Heart left ventricle (tissue), 16 donors: ENCODE measurements around the gene HTRA1. TPM values are rescaled to one million over a fixed set of nuclear protein-coding genes. Genes with fewer than 3 reads are reported as not detected.

Experiments
- ATAC-seq, 4 donors: fragments of 200-7000 bp; cut with Tn5 transposase; one replicate each; pipeline ENCODE4 v1.9.1; 2020 to 2022; ENCODE audit warnings: moderate library complexity in 4 of 4, mild to moderate bottlenecking in 3 of 4, moderate number of reproducible peaks in 1 of 4
- DNase-seq, 5 donors: peaks; one replicate each; pipeline ENCODE4 v3.0.0-alpha.2; 2020
- H3K27ac ChIP-seq, 12 donors: fragments of 200-600 bp; sonication (generic) in 4 of 12; one replicate each; pipeline versions ENCODE4 v1.5.0 to v1.8.0; 2016 to 2022; ENCODE audit warnings: mild to moderate bottlenecking in 2 of 12
- H3K27me3 ChIP-seq, 9 donors: fragments of 200-600 bp; sonication (generic) in 2 of 9; one replicate each; pipeline versions ENCODE4 v1.5.1 to v1.8.0; 2016 to 2022; ENCODE audit warnings: mild to moderate bottlenecking in 3 of 9
- H3K36me3 ChIP-seq, 9 donors: fragments of 200-600 bp; sonication (generic) in 2 of 9; one replicate each; pipeline versions ENCODE4 v1.5.0 to v1.8.0; 2018 to 2022; ENCODE audit warnings: mild to moderate bottlenecking in 2 of 9
- H3K4me1 ChIP-seq, 12 donors: fragments of 200-600 bp; sonication (generic) in 4 of 12; one replicate each; pipeline versions ENCODE4 v1.5.0 to v1.8.0; 2016 to 2022; ENCODE audit warnings: mild to moderate bottlenecking in 3 of 12
- H3K4me3 ChIP-seq, 12 donors: fragments of 200-600 bp; sonication (generic) in 4 of 12; one replicate each; pipeline versions ENCODE4 v1.5.0 to v1.8.0; 2017 to 2022; ENCODE audit warnings: mild to moderate bottlenecking in 9 of 12, moderate library complexity in 4 of 12
- H3K9me3 ChIP-seq, 12 donors: fragments of 200-600 bp; sonication (generic) in 4 of 12; one replicate each; pipeline versions ENCODE4 v1.5.0 to v1.8.0; 2016 to 2022; ENCODE audit warnings: mild to moderate bottlenecking in 1 of 12
- CTCF ChIP-seq, 12 donors: fragments of 200-600 bp; sonication (generic) in 4 of 12; IDR thresholded peaks; one replicate each; pipeline versions ENCODE4 v1.5.0 to v1.8.0; 2018 to 2022; ENCODE audit warnings: antibody characterized with exemption in 12 of 12, mild to moderate bottlenecking in 5 of 12
- POLR2A ChIP-seq, 2 donors: fragments of 450-650 bp; IDR thresholded peaks; one replicate each; pipeline ENCODE4 v1.6.1; 2017; ENCODE audit warnings: antibody characterized with exemption in 2 of 2, mild to moderate bottlenecking in 2 of 2, moderate library complexity in 2 of 2
- WGBS, 4 donors: extraction: QIAGEN DNeasy Blood & Tissue Kit in 2 of 4; methylation state at CpG; one replicate each; pipeline versions ENCODE4 v1.1.5 to v1.1.7; 2013 to 2018; 5-methylcytosine and 5-hydroxymethylcytosine counted together
- intact Hi-C, 10 donors: fragments of 100-400 bp; cut with DNase I; formaldehyde crosslinking; loops; one replicate each; pipeline versions ENCODE4 v1.11.1 to v1.14.2; 2022
- polyA plus RNA-seq, 2 donors: library from polyadenylated mRNA; stranded (reverse); fragments of 200-250 nt; gene quantifications; one replicate each; pipeline ENCODE4 v1.2.3, GENCODE V29; 2013
- total RNA-seq, 9 donors: library from RNA; depleted of rRNA in 2 of 9; stranded (reverse); fragments of >200 nt in 2 of 9; fragmentation: NEBNext Ultra II Directional in 3 of 9; extraction: Animal tissue kit (Norgen Biotek cat#: 25700) in 3 of 9; gene quantifications; one replicate each; pipeline versions ENCODE4 v1.1.0 to v1.2.4, GENCODE V29; 2016 to 2023
- donor health status: ischemic (EF 13 %, LVEDD 7.1; RV severe dilation, severe dysfunction).
- donor health status: healthy with polysubstance abuse.
- donor health status: DM: no; HTN: yes; CAD: no.
- donor health status: DM: no; HTN: no; CAD: no.
- donor health status: ischemic (EF 25% LVEDD 6.9; RV normal size, moderate dysfunction).
- donor health status: ischemic (EF 25% LVEDD 5.7; RV mildly dilated, moderate dysfunction).
- donor health status: healthy.
- donor health status: DM: yes; HTN: yes; CAD: no.
- donor health status: ischemic (EF 35%, LVEDD 5.7; RV mildly dilated, moderate dysfunction).
- donor health status: nonischemic (EF 11% LVEDD 7.7; RV severe dilation, severe dysfunction).
- donor health status: DM: yes; HTN: yes; CAD: no.
- donor health status: PGD.
- donor health status: ischemic (EF 29% LVEDD 5.4; RV normal size, mild dysfunction).
- donor health status: nonischemic (EF 23%, LVEDD 6.1; RV moderate dilation, normal function).

Gene HTRA1
- total and polyA plus RNA-seq, 11 donors = 30.5 to 153 (median 54.5) TPM

- no peak for DNase-seq
- Histone ChIP-seq H3K36me3 (peaks cover 0 to 88% (median 46%) of the 10 kb centered on the region in 9 donors), H3K27ac (no peak overlapping the region), H3K4me1 (peaks cover 0 to 18% (median 0%) of the 10 kb centered on the region in 12 donors), H3K4me3 (no peak overlapping the region), H3K9me3 (no peaks in the 10 kb centered on the region), H3K27me3 (no peaks in the 10 kb centered on the region)
- ATAC-seq = no peak
- intact Hi-C loops = no loop called here
- 84 to 97% (median 91%) methylated on average over 3 of the region's 3 CpGs for WGBS, 4 donors
- TF ChIP-seq CTCF (IDR thresholded peaks at IDR 0.05) = no peak
- no peak for TF ChIP-seq POLR2A (IDR thresholded peaks at IDR 0.05)
Measured at GRCh38 chr10:122510736-122511135, 49.4 kb downstream of the HTRA1 start.

GRCh38 chr10:122513053-122513452 is 51.7 kb downstream of the HTRA1 start:
- Histone ChIP-seq H3K4me1 (peaks cover 0 to 25% (median 4%) of the 10 kb centered on the region in 12 donors), H3K4me3 (no peak overlapping the region), H3K27me3 (no peaks in the 10 kb centered on the region), H3K36me3 (peaks cover 0 to 80% (median 43%) of the 10 kb centered on the region in 9 donors), H3K27ac (no peak overlapping the region), H3K9me3 (no peaks in the 10 kb centered on the region)
- 85 to 95% (median 89%) methylated on average over 4 of the region's 4 CpGs for WGBS, 4 donors
- no peak for TF ChIP-seq CTCF (IDR thresholded peaks at IDR 0.05)
- no peak for TF ChIP-seq POLR2A (IDR thresholded peaks at IDR 0.05)
- no peak for DNase-seq
- intact Hi-C loops = no loop called here
- ATAC-seq = no peak

DNA sequence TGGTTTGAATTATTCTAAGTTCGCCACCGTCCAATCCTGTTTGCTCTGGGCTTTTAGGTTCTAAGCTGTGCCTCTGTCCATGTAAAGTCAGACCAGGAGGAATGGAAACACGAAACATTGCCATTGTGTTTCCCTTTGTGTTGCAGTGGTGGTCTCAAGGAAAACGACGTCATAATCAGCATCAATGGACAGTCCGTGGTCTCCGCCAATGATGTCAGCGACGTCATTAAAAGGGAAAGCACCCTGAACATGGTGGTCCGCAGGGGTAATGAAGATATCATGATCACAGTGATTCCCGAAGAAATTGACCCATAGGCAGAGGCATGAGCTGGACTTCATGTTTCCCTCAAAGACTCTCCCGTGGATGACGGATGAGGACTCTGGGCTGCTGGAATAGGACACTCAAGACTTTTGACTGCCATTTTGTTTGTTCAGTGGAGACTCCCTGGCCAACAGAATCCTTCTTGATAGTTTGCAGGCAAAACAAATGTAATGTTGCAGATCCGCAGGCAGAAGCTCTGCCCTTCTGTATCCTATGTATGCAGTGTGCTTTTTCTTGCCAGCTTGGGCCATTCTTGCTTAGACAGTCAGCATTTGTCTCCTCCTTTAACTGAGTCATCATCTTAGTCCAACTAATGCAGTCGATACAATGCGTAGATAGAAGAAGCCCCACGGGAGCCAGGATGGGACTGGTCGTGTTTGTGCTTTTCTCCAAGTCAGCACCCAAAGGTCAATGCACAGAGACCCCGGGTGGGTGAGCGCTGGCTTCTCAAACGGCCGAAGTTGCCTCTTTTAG is 52.9 kb downstream of the HTRA1 start:
- 85 to 91% (median 87%) methylated on average over 22 of the region's 22 CpGs for WGBS, 4 donors
- TF ChIP-seq POLR2A (IDR thresholded peaks at IDR 0.05) = no peak
- no peak for TF ChIP-seq CTCF (IDR thresholded peaks at IDR 0.05)
- H3K4me1 ChIP-seq = peaks cover 0 to 25% (median 4%) of the 10 kb centered on the region in 12 donors
- ATAC-seq (peak in 1 of 4 donors; percentile 17), DNase-seq (no peak)
- H3K4me3 ChIP-seq = no peak overlapping the region
- peaks cover 0 to 69% (median 32%) of the 10 kb centered on the region in 9 donors for H3K36me3 ChIP-seq
- intact Hi-C loops = no loop called here
- peak overlapping the region in 8 of 12 donors; percentile 18 to 66 (median 34) for H3K27ac ChIP-seq
- H3K27me3 ChIP-seq = no peaks in the 10 kb centered on the region
- no peaks in the 10 kb centered on the region for H3K9me3 ChIP-seq

DNA sequence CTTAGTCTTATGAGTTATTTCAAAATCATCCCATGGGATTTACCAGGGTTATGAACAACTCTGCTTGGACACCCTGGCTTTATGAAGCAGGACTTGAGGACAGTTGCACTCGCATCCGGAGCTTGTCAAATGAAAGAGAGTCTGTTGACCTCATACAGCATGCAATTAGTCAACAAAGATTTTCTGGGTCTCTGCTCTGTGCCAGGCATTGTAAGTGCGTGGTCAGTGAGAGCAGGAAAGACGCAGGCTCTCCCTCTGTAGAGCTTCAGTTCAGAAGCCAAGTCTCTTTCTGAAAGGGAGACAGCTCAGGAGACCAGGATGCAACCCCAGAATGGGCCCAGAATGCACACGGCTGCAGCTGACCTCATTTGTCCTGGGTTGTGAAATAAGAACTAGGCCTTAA is 53.7 kb downstream of the HTRA1 start:
- H3K27ac ChIP-seq = peak overlapping the region in 11 of 12 donors; percentile 23 to 66 (median 38)
- no peaks in the 10 kb centered on the region for H3K27me3 ChIP-seq
- DNase-seq = no peak
- no peak for TF ChIP-seq CTCF (IDR thresholded peaks at IDR 0.05)
- TF ChIP-seq POLR2A (IDR thresholded peaks at IDR 0.05) = no peak
- no peak overlapping the region for H3K4me3 ChIP-seq
- 64 to 76% (median 74%) methylated on average over 5 of the region's 5 CpGs for WGBS, 4 donors
- peaks cover 0 to 61% (median 24%) of the 10 kb centered on the region in 9 donors for H3K36me3 ChIP-seq
- H3K9me3 ChIP-seq = no peaks in the 10 kb centered on the region
- peak; percentile 32 to 83 (median 77) for ATAC-seq
- peaks cover 0 to 25% (median 4%) of the 10 kb centered on the region in 12 donors for H3K4me1 ChIP-seq
- intact Hi-C loops = no loop called here
